Subcutaneous abdominal adipose tissue (tissue), 5 donors: Measurements from ENCODE around the gene EPB41L2.
"Not testable (repeated sequence)": the region's sequence is repeated elsewhere in the genome, so short reads cannot be mapped to it uniquely, and the experiment has no call there.

Experiments
- H3K27ac ChIP-seq: one replicate; pipeline ENCODE4 v1.7.0; 2013; ENCODE audit warnings: low read depth, mild to moderate bottlenecking, inconsistent platforms, low read length, moderate library complexity
- H3K27me3 ChIP-seq, 5 donors: one replicate each; pipeline ENCODE4 v1.7.0; 2013; ENCODE audit warnings: low read length in 5 of 5, inconsistent platforms in 1 of 5; ENCODE audit not compliant: control insufficient read depth in 5 of 5, insufficient read depth in 4 of 5
- H3K36me3 ChIP-seq, 5 donors: one replicate each; pipeline ENCODE4 v1.7.0; 2013; ENCODE audit warnings: low read length in 5 of 5; ENCODE audit not compliant: control insufficient read depth in 5 of 5, insufficient read depth in 5 of 5
- H3K4me1 ChIP-seq, 5 donors: one replicate each; pipeline ENCODE4 v1.7.0; 2013; ENCODE audit warnings: low read length in 5 of 5, mild to moderate bottlenecking in 3 of 5, moderate library complexity in 1 of 5; ENCODE audit not compliant: control insufficient read depth in 5 of 5, insufficient read depth in 5 of 5
- H3K4me3 ChIP-seq, 5 donors: one replicate each; pipeline ENCODE4 v1.7.0; 2013; ENCODE audit warnings: low read length in 5 of 5, low read depth in 1 of 5
- H3K9ac ChIP-seq, 5 donors: one replicate each; pipeline ENCODE4 v1.7.0; 2013; ENCODE audit warnings: low read length in 5 of 5, mild to moderate bottlenecking in 4 of 5, moderate library complexity in 3 of 5
- H3K9me3 ChIP-seq, 5 donors: one replicate each; pipeline ENCODE4 v1.7.0; 2013; ENCODE audit warnings: low read length in 5 of 5; ENCODE audit not compliant: control insufficient read depth in 5 of 5
- donor health status: healthy.
- donor health status: healthy.
- donor health status: healthy.
- donor health status: healthy.
- donor health status: healthy.

Gene EPB41L2

GRCh38 chr6:131007964-131008363, 55.1 kb downstream of the EPB41L2 start:
- H3K9ac ChIP-seq, H3K4me3 ChIP-seq, H3K27ac ChIP-seq, H3K27me3 ChIP-seq, H3K36me3 ChIP-seq, H3K9me3 ChIP-seq: not testable (repeated sequence)
- H3K4me1 ChIP-seq = peaks cover 4 to 41% (median 33%) of the 10 kb centered on the region in 5 donors

DNA sequence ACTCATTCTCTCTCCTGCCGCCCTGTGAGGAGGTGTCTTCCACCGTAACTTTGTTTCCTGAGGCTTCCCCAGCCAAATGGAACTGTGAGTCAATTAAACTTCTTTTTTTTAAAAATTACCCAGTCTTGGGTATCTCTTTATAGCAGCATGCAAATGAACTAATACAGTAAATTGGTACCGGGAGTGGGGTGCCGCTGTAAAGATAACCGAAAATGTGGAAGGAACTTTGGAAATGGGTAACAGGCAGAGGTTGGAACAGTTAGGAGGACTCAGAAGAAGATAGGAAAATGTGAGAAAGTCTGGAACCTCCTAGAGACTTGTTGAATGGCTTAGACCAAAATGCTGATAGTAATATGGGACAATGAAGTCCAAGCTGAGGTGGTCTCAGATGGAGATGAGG, 55.8 kb downstream of the EPB41L2 start:
- Histone ChIP-seq H3K36me3 (no peaks in the 10 kb centered on the region), H3K9me3 (peaks cover 0 to 9% (median 0%) of the 10 kb centered on the region in 5 donors), H3K4me1 (peaks cover 4 to 41% (median 37%) of the 10 kb centered on the region in 5 donors), H3K27ac (no peak overlapping the region), H3K9ac (no peak overlapping the region), H3K4me3 (no peak overlapping the region), H3K27me3 (no peaks in the 10 kb centered on the region)

DNA sequence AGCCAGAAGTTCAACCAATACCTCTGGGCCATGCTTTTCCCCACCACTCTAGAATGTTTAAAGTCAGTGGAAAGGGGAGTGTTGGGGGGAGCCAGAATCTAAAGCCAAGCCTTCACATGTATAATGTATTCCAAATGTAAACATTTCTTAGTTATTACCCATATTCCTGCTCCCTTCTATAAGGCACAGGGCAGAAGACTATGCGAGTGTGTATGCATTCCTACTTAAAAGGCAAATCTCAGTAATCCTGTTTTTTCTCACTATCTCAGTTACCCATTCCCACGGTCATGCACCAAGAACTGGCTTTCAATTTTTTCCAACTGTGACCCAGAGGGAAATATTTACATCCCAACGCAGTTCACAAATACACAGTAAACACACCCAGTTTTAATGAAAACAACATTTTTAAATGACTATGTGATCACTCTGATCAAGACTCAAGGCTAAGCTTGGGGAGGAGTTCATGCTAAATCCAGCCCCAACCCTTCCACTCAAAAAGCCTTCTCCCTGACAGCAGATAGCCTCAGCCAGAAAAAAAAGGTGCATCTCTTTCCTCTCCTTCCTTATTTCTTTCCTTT, 57.5 kb downstream of the EPB41L2 start:
- Histone ChIP-seq H3K27ac (no peak overlapping the region), H3K4me3 (no peak overlapping the region), H3K4me1 (peaks cover 5 to 51% (median 46%) of the 10 kb centered on the region in 5 donors), H3K27me3 (no peaks in the 10 kb centered on the region), H3K9me3 (peaks cover 0 to 9% (median 0%) of the 10 kb centered on the region in 5 donors), H3K36me3 (no peaks in the 10 kb centered on the region), H3K9ac (no peak overlapping the region)

- Histone ChIP-seq H3K27me3 (no peaks in the 10 kb centered on the region), H3K36me3 (no peaks in the 10 kb centered on the region), H3K9ac (no peak overlapping the region), H3K27ac (peak overlapping the region; percentile 2), H3K4me1 (peaks cover 5 to 54% (median 46%) of the 10 kb centered on the region in 5 donors), H3K4me3 (no peak overlapping the region), H3K9me3 (peaks cover 0 to 9% (median 0%) of the 10 kb centered on the region in 5 donors)
These were observed 58.1 kb downstream of the EPB41L2 start for GRCh38 chr6:131004936-131005335.

GRCh38 chr6:131004387-131004755, 58.7 kb downstream of the EPB41L2 start:
- Histone ChIP-seq H3K9ac (no peak overlapping the region), H3K4me3 (no peak overlapping the region), H3K27me3 (no peaks in the 10 kb centered on the region), H3K9me3 (peaks cover 0 to 9% (median 0%) of the 10 kb centered on the region in 5 donors), H3K4me1 (peaks cover 5 to 54% (median 46%) of the 10 kb centered on the region in 5 donors), H3K36me3 (no peaks in the 10 kb centered on the region), H3K27ac (peak overlapping the region; percentile 2)

DNA sequence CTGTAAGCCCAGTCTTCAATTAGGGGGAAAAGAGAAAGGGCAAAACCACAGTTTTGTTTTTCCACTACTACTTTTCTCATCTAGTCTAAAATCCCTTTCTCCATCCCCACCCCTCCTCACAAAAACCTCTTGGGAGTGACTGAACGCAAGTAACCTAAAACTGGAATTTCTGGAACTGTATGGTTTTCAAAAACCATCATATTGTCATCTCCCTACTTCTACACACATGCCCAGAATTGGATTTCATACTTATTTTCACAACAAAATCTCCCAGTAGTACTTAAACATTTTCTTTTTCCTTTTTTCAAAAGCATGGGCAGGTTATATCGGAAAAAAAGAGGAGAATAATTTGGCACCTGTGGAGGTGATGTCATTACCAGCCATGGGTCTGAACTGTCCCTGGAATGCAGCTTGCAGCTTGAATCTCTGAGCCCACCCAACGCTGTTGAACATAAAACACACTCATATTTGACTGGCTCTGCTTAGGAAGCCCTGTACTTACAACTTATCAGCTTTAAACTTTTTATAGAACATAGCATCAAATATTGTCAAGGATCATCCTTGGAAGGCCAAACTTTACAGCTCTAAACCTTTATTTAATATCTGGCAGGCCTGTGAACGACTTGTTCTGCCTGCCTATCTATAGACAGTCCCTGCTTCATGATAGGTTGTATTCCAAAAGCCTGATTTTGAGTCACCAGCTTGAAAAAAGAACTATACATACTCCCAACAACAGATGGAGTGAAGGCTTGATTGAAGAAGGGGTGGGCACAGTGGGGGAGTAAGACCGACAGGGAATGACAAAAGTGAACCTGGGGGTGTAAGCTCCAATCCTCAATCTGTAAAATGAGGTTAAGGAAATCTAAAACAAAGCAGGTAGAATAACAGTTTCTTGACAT, 59.3 kb downstream of the EPB41L2 start:
- Histone ChIP-seq H3K4me1 (peaks cover 5 to 54% (median 46%) of the 10 kb centered on the region in 5 donors), H3K27ac (peak overlapping the region; percentile 64), H3K4me3 (no peak overlapping the region), H3K27me3 (no peaks in the 10 kb centered on the region), H3K9me3 (peaks cover 0 to 9% (median 0%) of the 10 kb centered on the region in 5 donors), H3K36me3 (no peaks in the 10 kb centered on the region), H3K9ac (no peak overlapping the region)

DNA sequence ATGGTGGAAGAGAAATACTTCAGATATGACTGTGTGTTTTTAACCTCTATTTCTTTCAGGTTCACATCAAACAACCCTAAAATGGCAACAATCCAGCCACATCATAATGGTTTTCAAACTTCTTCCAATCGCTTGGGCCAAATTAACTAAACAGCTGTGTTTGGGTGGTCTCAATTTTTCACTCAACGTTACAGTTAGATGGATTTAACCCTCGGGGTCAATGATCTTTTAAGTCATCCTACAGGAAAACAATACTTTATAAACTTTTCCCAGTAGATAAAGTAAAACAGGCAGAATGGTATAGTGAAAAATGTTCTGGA, 60.4 kb downstream of the EPB41L2 start:
- Histone ChIP-seq H3K27me3 (no peaks in the 10 kb centered on the region), H3K4me1 (peaks cover 5 to 55% (median 51%) of the 10 kb centered on the region in 5 donors), H3K36me3 (no peaks in the 10 kb centered on the region), H3K9me3 (peaks cover 0 to 9% (median 0%) of the 10 kb centered on the region in 5 donors), H3K9ac (peak overlapping the region in 1 of 5 donors; percentile 33), H3K4me3 (no peak overlapping the region), H3K27ac (peak overlapping the region; percentile 64)

GRCh38 chr6:131001945-131002660, 60.9 kb downstream of the EPB41L2 start:
- H3K4me3 ChIP-seq = peak overlapping the region in 2 of 5 donors; percentile 15 to 33
- peak overlapping the region; percentile 64 for H3K27ac ChIP-seq
- H3K36me3 ChIP-seq = no peaks in the 10 kb centered on the region
- H3K27me3 ChIP-seq = no peaks in the 10 kb centered on the region
- peaks cover 0 to 4% (median 0%) of the 10 kb centered on the region in 5 donors for H3K9me3 ChIP-seq
- peaks cover 5 to 60% (median 57%) of the 10 kb centered on the region in 5 donors for H3K4me1 ChIP-seq
- H3K9ac ChIP-seq = peak overlapping the region in 1 of 5 donors; percentile 33

GRCh38 chr6:131001111-131001736, 61.8 kb downstream of the EPB41L2 start:
- H3K4me1 ChIP-seq = peaks cover 5 to 68% (median 65%) of the 10 kb centered on the region in 5 donors
- no peaks in the 10 kb centered on the region for H3K27me3 ChIP-seq
- peak overlapping the region in 3 of 5 donors; percentile 26 to 36 (median 33) for H3K4me3 ChIP-seq
- H3K36me3 ChIP-seq = no peaks in the 10 kb centered on the region
- H3K9ac ChIP-seq = peak overlapping the region in 1 of 5 donors; percentile 33
- peak overlapping the region; percentile 64 for H3K27ac ChIP-seq
- no peaks in the 10 kb centered on the region for H3K9me3 ChIP-seq
